NCI-H2196 (cell line): ENCODE data around the gene PTPRD.

Experiments used
- DNase-seq: peaks from one replicate; lab custom pipeline; 2025; ENCODE audit not compliant: unreplicated experiment; lab: John Stamatoyannopoulos, UW

Gene PTPRD

GRCh38 chr9:9621355-9621940 lies 991.4 kb downstream of the PTPRD start:
- no peak for DNase-seq

GRCh38 chr9:9620736-9621135 lies 992.1 kb downstream of the PTPRD start:
- DNase-seq: no peak

DNA sequence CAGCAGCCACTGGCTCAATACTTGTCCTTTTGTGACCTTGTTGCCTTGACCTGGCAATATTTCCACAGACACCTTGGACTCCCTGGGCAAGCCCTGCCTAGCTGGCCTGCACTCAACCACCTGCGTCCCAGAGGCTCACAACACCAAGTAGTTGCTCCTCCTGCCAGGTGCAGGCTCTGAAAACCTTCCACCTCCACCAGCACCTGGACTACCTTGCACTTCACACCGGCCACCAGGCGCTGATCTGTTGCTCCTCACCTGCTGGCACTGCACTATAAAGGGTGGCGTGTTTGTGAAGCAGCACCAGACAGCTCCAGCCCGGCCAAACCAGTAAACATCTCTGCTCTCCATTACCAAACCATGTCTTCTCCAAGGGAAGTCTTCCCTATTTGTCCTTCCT lies 997.7 kb downstream of the PTPRD start:
- DNase-seq: peak; percentile 78

DNA sequence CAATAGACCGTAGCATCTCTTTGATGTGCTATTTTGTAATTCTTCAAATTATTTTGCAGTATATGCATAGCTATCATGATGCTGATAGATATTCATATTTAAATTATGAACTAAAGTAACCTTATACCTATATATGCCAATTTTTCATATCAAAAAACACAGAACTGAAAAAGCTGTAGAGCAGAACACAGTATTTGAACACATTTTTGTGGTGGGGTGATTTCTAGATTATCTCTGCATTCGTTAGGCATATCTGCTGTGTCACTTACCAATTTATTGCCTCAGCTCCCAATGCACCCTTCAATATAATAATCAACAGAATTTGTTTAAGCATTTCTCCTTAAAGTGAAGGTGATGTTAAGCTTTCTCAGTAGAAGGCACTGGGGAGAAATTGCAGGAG lies 998.2 kb downstream of the PTPRD start:
- DNase-seq: no peak

DNA sequence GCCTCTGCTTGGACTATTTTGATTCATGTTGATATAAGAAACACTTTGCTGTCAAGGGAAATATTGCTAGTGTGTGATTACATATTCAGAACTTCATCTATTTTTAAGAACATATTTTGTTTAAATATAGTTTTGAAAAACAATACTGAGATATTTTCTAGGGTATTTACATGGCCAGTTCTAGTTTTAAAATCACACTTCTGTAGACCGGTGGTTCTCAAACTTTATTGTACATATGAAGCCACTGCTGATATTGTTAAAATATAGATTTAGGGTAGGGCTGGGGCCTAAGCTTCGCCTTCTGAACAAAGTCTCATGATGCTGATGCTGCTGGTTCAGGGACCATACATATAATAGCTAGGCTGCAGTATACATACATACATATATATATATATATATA lies 1000.0 kb downstream of the PTPRD start:
- no peak for DNase-seq

GRCh38 chr9:9612270-9612669 lies 1000.5 kb downstream of the PTPRD start:
- peak; percentile 70 for DNase-seq

DNA sequence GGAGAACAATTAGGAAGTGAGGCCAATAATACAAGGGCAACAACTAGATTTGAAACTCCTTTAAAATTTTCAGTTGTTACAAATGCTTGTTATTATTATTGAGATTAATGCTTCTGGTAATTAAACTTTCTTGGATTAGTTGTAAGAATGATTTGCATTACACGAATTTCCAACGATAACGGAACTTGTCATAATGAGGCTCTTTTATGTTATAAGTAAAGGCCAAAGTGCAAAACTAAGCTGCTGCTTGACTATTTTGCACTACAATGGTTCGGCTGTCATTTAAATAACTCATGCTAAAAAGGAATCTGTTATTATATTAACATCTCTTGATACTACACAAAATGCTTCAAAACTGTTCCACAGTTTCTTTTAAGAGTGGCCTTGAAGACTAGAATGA lies 1007.1 kb downstream of the PTPRD start:
- DNase-seq: no peak

- no peak for DNase-seq
Observed at GRCh38 chr9:9603345-9603744, 1009.5 kb downstream of the PTPRD start.

DNA sequence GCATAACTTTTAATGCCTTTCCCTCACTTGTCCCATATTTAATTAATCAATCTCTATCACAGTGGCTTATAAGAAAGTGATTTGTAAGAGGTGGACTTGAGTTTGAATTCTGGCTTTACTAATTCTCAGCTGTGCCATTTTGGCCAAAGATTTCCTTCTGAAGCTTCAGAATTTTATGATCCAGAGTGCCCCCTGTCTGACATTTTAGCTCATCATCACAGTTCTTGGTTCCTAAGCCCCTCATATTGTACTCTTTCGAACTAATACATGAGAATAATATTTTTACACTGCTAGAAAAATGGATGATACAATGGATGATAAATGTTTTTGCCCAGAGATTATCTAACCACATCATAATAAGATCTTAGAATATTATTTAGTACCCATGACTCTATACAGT lies 1014.1 kb downstream of the PTPRD start:
- DNase-seq: no peak

DNA sequence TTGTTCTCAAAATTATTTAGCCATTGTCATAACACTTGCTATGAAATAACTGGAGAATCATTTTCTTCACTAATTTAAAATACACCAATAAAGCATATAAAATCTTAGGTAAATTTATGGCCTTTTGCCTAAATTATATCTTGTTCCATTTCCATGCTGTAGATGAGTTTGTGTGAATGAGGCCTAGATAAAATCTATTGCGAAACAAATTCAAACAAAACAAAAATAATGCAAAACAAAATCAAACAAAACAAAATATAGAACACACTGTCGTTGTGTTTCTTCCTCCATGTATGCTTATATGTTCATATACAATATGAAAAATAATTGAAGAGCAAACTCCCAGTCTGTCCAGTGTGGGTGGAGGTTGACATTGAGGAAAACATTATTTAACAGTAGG lies 1020.7 kb downstream of the PTPRD start:
- DNase-seq: no peak

GRCh38 chr9:9585920-9586319 lies 1026.9 kb downstream of the PTPRD start:
- no peak for DNase-seq

GRCh38 chr9:9574080-9574479 lies 1038.7 kb downstream of the PTPRD start:
- no peak for DNase-seq

DNA sequence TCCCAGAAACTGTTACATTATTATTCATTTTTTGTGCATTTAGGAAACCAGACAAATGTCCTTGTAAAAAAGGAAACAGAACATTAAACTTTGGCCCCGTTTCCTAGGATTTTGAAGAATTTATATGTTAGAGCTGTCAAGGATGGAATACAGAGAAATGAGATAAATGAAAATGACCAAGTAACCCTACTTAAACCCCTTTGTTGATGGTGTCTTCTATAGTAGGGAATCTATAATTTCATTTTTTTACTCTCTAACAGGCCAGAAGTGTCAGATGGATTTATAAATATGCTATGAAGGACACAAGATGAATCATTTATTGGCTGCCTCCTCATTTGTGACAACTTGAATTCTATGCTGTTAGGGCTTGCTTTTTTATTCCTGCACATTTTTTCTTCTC lies 1047.1 kb downstream of the PTPRD start:
- no peak for DNase-seq

DNA sequence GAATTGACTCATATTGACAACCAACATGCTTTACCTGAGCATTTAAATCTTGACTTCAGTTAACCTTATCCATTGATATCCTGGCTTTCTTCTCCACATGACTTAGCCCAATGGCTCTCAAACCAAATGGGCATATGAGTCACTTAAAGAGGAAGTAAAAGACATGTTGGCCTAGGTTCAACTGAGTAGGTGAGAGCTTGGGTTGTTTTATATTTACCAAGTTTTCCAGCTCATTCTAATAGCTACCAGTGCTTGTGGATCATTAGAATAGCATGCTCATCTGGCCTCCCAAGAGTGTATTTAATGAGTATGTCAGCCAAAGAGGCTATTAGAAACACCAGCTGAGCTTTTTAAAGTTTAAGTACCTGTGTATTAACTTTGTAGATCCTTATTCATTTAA lies 1049.0 kb downstream of the PTPRD start:
- no peak for DNase-seq

GRCh38 chr9:9560382-9561035 lies 1052.3 kb downstream of the PTPRD start:
- no peak for DNase-seq

GRCh38 chr9:9558907-9559306 lies 1053.9 kb downstream of the PTPRD start:
- no peak for DNase-seq

DNA sequence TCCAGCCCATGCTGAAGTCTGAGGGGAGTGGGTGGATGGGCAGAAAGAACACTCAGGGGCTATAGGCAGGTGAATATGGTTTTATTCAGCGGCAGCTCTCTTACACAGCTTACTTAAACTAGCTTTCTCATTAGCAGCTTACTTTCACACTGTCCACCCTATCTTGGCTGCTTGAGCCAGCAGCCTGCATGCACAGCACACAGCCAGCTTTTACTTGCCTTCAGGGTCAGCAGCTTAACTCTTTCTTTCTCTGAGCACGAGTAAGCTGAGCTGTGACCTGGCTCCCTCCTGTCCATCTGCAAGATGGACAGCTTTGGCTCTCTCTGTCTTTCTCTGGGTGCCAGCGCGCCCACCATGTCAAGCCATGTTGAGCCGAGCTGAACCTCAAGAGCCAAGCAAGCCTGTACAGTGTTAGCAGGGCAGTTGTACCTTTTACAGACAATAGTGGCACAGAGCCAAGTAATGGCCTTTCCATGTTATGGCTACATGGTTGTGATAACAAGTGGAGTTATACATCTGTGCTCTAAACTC lies 1054.9 kb downstream of the PTPRD start:
- DNase-seq: no peak

DNA sequence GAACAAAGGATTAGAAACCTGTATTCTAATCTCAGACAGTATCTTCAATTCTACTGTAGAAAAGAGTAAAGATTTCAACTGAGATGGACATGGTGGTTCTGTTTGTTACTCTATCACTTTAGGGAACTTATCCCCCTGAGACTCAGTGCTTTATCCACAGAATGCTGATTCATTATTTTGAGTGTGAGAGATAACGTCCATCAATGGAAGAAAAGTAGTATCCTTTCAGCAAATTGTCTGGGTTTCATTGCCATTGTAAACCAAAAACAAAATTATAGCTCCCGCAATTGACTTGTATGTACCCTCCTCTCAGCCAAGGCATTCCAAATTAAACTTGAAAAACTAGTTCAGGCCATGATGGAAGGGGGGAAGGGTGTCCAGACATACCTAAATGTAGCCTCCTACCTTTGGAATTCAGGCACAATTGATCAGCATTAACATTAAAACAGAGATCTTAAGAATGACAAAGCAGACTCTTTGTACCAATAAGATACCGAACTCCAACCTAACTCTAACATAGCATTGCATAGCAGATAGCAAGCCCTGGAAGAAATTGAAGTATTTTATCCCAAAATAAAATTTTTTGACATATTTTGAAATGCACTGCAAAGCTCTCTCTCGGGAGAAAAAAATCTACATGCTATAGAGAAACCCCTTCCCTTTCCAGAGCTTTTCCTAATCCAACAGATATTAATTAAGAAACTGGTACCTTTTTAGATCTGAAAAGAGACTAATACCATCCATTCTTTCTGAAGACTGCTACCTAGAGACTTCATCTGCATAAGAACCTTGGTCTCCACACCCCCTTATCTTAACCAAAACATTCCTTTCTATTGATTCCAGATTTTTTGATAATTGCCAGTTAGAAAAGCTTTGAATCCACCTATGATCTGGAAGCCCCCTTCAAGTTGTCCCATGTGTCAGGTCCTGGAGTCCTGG lies 1055.7 kb downstream of the PTPRD start:
- DNase-seq: no peak

DNA sequence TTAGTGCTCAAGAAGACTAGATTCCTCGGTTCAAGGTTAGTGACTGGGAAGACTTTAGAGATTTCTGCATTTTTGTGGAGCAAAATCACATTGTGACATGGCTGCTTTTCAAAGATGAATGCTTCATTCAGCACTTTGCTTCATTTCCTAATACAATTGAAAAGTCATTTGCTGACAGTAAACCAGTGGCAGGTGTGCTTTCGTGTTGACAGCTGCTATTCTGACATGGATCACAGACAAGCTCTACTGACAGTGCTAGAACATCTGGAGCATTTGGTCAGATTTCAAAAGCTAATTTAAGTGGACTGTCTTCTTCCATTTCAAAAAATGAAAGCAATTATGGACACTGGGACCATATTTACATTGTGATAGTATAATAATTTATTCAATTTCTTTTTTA lies 1060.1 kb downstream of the PTPRD start:
- DNase-seq: no peak

- no peak for DNase-seq
Observed at GRCh38 chr9:9538766-9539165, 1074.0 kb downstream of the PTPRD start.

DNA sequence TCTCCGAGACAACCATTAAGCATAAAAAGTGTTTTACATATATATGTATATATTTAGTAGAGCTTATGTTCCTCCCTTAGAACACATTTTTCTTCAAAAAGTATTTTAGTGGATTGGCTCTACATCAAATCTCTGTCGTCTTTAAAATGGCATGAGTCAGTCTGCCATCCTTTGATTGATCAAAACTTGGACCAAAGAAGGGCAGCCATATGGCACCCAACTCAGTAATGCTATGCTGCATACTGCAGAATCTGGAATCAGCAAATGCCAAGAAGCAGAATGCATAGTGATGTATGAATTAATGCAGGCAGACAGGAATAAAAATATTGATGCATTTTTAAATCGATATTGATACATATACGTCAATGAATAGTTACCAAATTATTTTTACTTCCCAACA lies 1074.4 kb downstream of the PTPRD start:
- DNase-seq: no peak

DNA sequence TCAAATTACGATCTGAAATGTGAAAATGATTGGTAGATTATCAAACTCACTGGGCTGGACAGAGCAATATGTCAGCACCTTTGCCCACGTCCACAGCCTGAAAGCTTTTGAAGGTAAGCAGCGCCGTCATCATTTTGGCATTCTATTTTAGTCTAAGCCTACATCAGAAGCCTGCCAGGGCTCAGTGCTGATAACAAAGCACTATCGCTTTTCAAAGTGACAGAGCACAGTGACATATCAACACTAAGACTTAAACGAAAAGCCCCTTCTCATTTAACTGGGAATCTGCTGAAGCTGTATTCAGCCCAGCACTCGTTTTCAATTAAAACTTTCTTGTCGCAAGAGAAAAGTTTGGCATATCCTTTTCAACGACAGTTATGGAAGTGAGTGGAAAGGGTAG lies 1076.3 kb downstream of the PTPRD start:
- DNase-seq: no peak
